RWPE2 (cell line): Measurements from ENCODE around the gene NKAIN4.
"Not testable (repeated sequence)": the region's sequence is repeated elsewhere in the genome, so short reads cannot be mapped to it uniquely, and the experiment has no call there.

ENCODE experiments used
- ATAC-seq: fragments of 200-7000 bp; cut with Tn5 transposase; 3 replicates; pipeline ENCODE4 v1.9.1; 2021; ENCODE audit warnings: low read depth
- DNase-seq: peaks from one replicate; pipeline ENCODE4 v3.0.0-alpha.2; 2020; ENCODE audit warnings: low spot score
- H3K27ac ChIP-seq: fragments of 450-650 bp; 2 replicates; pipeline ENCODE4 v1.5.1; 2017; ENCODE audit warnings: mild to moderate bottlenecking; ENCODE audit not compliant: poor library complexity, severe bottlenecking
- H3K27me3 ChIP-seq: fragments of 250-450 bp; sonication (Bioruptor Pico); 2 replicates; pipeline ENCODE4 v1.5.1; 2021; ENCODE audit warnings: mild to moderate bottlenecking, moderate library complexity; ENCODE audit not compliant: insufficient read depth, poor library complexity, severe bottlenecking
- H3K36me3 ChIP-seq: fragments of 250-450 bp; sonication (Bioruptor Pico); 2 replicates; pipeline ENCODE4 v1.5.1; 2020; ENCODE audit warnings: low read depth, mild to moderate bottlenecking, moderate library complexity
- H3K4me1 ChIP-seq: fragments of 250-450 bp; sonication (Bioruptor Pico); 2 replicates; pipeline ENCODE4 v1.5.1; 2021; ENCODE audit warnings: mild to moderate bottlenecking, moderate library complexity; ENCODE audit not compliant: insufficient read depth, poor library complexity, severe bottlenecking
- H3K4me3 ChIP-seq: fragments of 250-450 bp; sonication (Bioruptor Pico); 2 replicates; pipeline ENCODE4 v1.5.1; 2021; ENCODE audit warnings: mild to moderate bottlenecking, moderate library complexity; ENCODE audit not compliant: severe bottlenecking
- H3K9me3 ChIP-seq: fragments of 250-450 bp; sonication (Bioruptor Pico); 2 replicates; pipeline ENCODE4 v1.5.1; 2021; ENCODE audit warnings: mild to moderate bottlenecking, moderate library complexity; ENCODE audit not compliant: severe bottlenecking
- CTCF ChIP-seq: fragments of 450-650 bp; IDR thresholded peaks from one replicate; pipeline ENCODE4 v1.5.1; 2017; ENCODE audit warnings: mild to moderate bottlenecking, moderate library complexity; ENCODE audit not compliant: poor library complexity, severe bottlenecking

NKAIN4 gene

DNA sequence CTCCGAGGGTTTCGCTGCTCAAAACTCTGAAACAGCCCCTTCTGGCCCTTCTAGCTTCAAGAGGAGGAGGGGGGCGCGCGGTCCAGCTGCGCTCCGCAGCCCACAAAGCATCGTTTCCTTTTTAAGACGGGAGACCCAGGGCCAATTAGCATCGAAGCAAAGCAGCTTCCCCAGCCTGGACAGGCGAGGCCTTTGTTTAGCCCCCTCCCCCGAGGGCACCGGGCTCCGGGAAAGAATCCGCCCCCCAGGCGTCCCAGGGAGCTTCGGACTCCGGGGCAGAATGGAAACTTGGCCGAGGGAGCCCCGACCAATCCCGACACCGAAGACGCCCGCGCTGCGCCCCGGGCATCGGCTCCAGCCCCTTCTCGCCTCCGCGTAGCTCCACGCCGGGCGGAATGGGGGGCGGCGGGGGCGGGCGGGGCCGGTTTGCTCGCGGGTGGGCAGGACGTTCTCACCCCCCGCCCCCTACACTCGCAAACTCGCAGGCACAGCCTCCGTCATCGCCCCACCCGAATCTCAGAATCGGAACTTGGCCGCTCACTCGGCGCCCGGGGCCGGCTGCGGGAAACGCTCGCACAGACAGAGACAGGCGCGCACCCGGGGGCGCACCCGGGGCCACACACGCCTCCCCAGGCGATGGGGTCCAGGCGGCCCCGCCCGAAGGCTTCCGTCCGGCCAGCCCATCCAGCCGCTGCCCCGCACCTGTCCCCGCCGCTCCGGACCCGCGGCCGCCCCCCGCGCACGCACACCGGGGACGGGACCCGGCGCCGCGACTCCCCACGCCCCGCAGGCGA, 628 bp downstream of the NKAIN4 start:
- Histone ChIP-seq H3K4me3 (peak overlapping the region; percentile 2), H3K4me1 (peaks cover 6% of the 10 kb centered on the region), H3K27ac (no peak overlapping the region), H3K36me3 (no peaks in the 10 kb centered on the region), H3K9me3 (no peaks in the 10 kb centered on the region), H3K27me3 (peaks cover 77% of the 10 kb centered on the region)
- TF ChIP-seq CTCF: no peak
- ATAC-seq (no peak; the same call in 2 of the 3 replicates), DNase-seq (no peak)

GRCh38 chr20:63253065-63253437, 1.2 kb downstream of the NKAIN4 start:
- H3K27me3 ChIP-seq: peaks cover 83% of the 10 kb centered on the region
- peaks cover 6% of the 10 kb centered on the region for H3K4me1 ChIP-seq
- no peak for TF ChIP-seq CTCF
- DNase-seq (no peak), ATAC-seq (no peak; the same call in 2 of the 3 replicates)
- no peak overlapping the region for H3K27ac ChIP-seq
- H3K4me3 ChIP-seq: no peak overlapping the region
- no peaks in the 10 kb centered on the region for H3K9me3 ChIP-seq
- H3K36me3 ChIP-seq: no peaks in the 10 kb centered on the region

- Histone ChIP-seq H3K27ac (no peak overlapping the region), H3K4me3 (no peak overlapping the region), H3K4me1 (peaks cover 6% of the 10 kb centered on the region), H3K9me3 (no peaks in the 10 kb centered on the region), H3K36me3 (no peaks in the 10 kb centered on the region), H3K27me3 (peaks cover 91% of the 10 kb centered on the region)
- DNase-seq (no peak), ATAC-seq (no peak)
- TF ChIP-seq CTCF: no peak
These were observed 2.0 kb downstream of the NKAIN4 start for GRCh38 chr20:63252284-63252711.

GRCh38 chr20:63251350-63251749, 2.9 kb downstream of the NKAIN4 start:
- H3K27me3 ChIP-seq: peaks cover 94% of the 10 kb centered on the region
- H3K4me1 ChIP-seq, H3K36me3 ChIP-seq, H3K9me3 ChIP-seq, H3K4me3 ChIP-seq, ATAC-seq, H3K27ac ChIP-seq, DNase-seq: not testable (repeated sequence)
- peak; percentile 60 for TF ChIP-seq CTCF

DNA sequence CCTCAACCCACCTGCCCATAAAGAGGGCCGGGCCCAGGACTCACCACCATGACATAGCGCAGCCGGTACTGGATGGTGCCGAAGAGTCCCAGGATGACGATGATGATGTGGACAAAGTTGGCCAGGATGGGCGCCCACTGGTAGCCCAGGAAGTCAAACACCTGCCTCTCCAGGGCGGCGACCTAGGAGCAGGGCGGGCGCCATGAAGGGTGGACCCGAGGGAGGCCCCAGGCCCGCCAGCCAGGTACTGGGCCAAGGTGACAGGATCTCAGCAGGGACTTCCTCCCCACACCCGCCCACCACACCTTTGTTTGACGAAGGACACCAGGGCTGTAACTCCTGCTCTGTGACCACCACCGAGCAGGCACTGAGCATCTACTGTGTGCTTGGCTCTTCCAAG, 4.4 kb downstream of the NKAIN4 start:
- no peaks in the 10 kb centered on the region for H3K36me3 ChIP-seq
- no peak for TF ChIP-seq CTCF
- no peaks in the 10 kb centered on the region for H3K9me3 ChIP-seq
- no peaks in the 10 kb centered on the region for H3K4me1 ChIP-seq
- H3K27me3 ChIP-seq: peaks cover 94% of the 10 kb centered on the region
- ATAC-seq (no peak), DNase-seq (no peak)
- H3K4me3 ChIP-seq: no peak overlapping the region
- no peak overlapping the region for H3K27ac ChIP-seq
